ENCODE results near the gene SAP25.
"Not testable (repeated sequence)": the region's sequence is repeated elsewhere in the genome, so short reads cannot be mapped to it uniquely, and the experiment has no call there.

SAP25 gene

GRCh38 chr7:100535982-100536381 is 37.7 kb downstream of the SAP25 start:
- not testable (repeated sequence) for DNase-seq (ENCODE audit: low read depth in 2 of 2)

GRCh38 chr7:100532165-100533022 is 41.3 kb downstream of the SAP25 start:
- no peak for DNase-seq (ENCODE audit: low read depth in 2 of 2)

GRCh38 chr7:100528108-100528866 is 45.4 kb downstream of the SAP25 start:
- DNase-seq (ENCODE audit: low read depth in 2 of 2), result not testable (repeated sequence)

- DNase-seq (ENCODE audit: low read depth in 2 of 2), result not testable (repeated sequence)
These were observed 50.5 kb downstream of the SAP25 start for GRCh38 chr7:100523192-100523591.
